C4-2B (cell line): ENCODE data around the gene LRIG3.
"Not testable (repeated sequence)": the region's sequence is repeated elsewhere in the genome, so short reads cannot be mapped to it uniquely, and the experiment has no call there.

ENCODE experiments used
- H3K27ac ChIP-seq: fragments of 450-650 bp; 2 replicates; pipeline ENCODE4 v1.5.1; 2017
- CTCF ChIP-seq: fragments of 450-650 bp; conservative IDR thresholded peaks from 2 replicates; pipeline ENCODE4 v1.5.1; 2017; ENCODE audit warnings: mild to moderate bottlenecking
- ZFX ChIP-seq: fragments of 450-650 bp; IDR thresholded peaks from 2 replicates; pipeline ENCODE4 v1.6.1; 2017

Gene LRIG3

GRCh38 chr12:58873496-58873895 is 46.8 kb downstream of the LRIG3 start:
- no peak overlapping the region for H3K27ac ChIP-seq
- no peak for TF ChIP-seq ZFX
- no peak for TF ChIP-seq CTCF

GRCh38 chr12:58871556-58871955 is 48.7 kb downstream of the LRIG3 start:
- TF ChIP-seq ZFX (no peak), CTCF (no peak)
- H3K27ac ChIP-seq = no peak overlapping the region

- no peak for TF ChIP-seq ZFX
- TF ChIP-seq CTCF = no peak
- no peak overlapping the region for H3K27ac ChIP-seq
Measured at GRCh38 chr12:58870595-58870994, 49.7 kb downstream of the LRIG3 start.

- no peak overlapping the region for H3K27ac ChIP-seq
- TF ChIP-seq ZFX (no peak), CTCF (no peak)
Measured at GRCh38 chr12:58860788-58861240, 59.5 kb downstream of the LRIG3 start.

GRCh38 chr12:58860056-58860787 is 60.1 kb downstream of the LRIG3 start:
- TF ChIP-seq ZFX (no peak), CTCF (no peak)
- no peak overlapping the region for H3K27ac ChIP-seq

GRCh38 chr12:58858030-58858429 is 62.3 kb downstream of the LRIG3 start:
- H3K27ac ChIP-seq = no peak overlapping the region
- TF ChIP-seq ZFX = no peak
- TF ChIP-seq CTCF = no peak

GRCh38 chr12:58857206-58857605 is 63.1 kb downstream of the LRIG3 start:
- H3K27ac ChIP-seq = not testable (repeated sequence)

- H3K27ac ChIP-seq = peak overlapping the region; percentile 41; the same call in 1 of the 2 replicates
Measured at GRCh38 chr12:58855630-58856029, 64.7 kb downstream of the LRIG3 start.
